Measurements from ENCODE around the gene UBTD1.
"Not testable (repeated sequence)": the region's sequence is repeated elsewhere in the genome, so short reads cannot be mapped to it uniquely, and the experiment has no call there.

- not testable (repeated sequence) for TF ChIP-seq CTCF (IDR thresholded peaks at IDR 0.05); ZFX (IDR thresholded peaks at IDR 0.05; ENCODE audit: borderline replicate concordance)
Observed at GRCh38 chr10:97479410-97479809, 19.3 kb upstream of the UBTD1 start.

All from 22Rv1 (cell line).